Renal pelvis (tissue), 12 donors: Measurements from ENCODE around the gene COMP. TPM values are rescaled to one million over a fixed set of nuclear protein-coding genes. Genes with fewer than 3 reads are reported as not detected.
"Not testable (repeated sequence)": the region's sequence is repeated elsewhere in the genome, so short reads cannot be mapped to it uniquely, and the experiment has no call there.

Experiments
- DNase-seq: peaks from one replicate; pipeline ENCODE4 v3.0.0-alpha.2; 2013
- long read RNA-seq, 16 experiments: transcript quantifications; one replicate each; lab custom pipeline, GENCODE V29; 2026
- polyA plus RNA-seq, 3 donors: library from polyadenylated mRNA; unstranded; fragments of 120-200 nt; gene quantifications; one replicate each; pipeline ENCODE4 v1.2.1, GENCODE V29; 2013; ENCODE audit not compliant: insufficient read length in 3 of 3

COMP gene
- polyA plus RNA-seq = under 1 TPM; 0.10 to 0.56 (median 0.22) TPM
- long read RNA-seq, donor 1 = 0 reads
- long read RNA-seq, donor 2 = 0 reads
- long read RNA-seq, donor 3 = 0 reads
- long read RNA-seq, donor 4 = 0 reads
- long read RNA-seq, donor 5, partial matches to known transcripts = 0 of 1 reads
- long read RNA-seq, donor 5, other reads (novel, unspliced or antisense) = 0 of 1 reads
- long read RNA-seq, donor 6 = 0 reads
- long read RNA-seq, donor 7 = 0 reads
- long read RNA-seq, donor 8 = 0 reads
- long read RNA-seq, donor 9 = 0 reads
- long read RNA-seq, donor 10 = 0 reads
- long read RNA-seq, donor 11 = 0 reads
- long read RNA-seq, donor 12 = 0 reads
- long read RNA-seq, donor 13 = 0 reads
- long read RNA-seq, donor 14 = 0 reads
- long read RNA-seq, donor 15 = 0 reads
- long read RNA-seq, donor 16 = 0 reads

DNA sequence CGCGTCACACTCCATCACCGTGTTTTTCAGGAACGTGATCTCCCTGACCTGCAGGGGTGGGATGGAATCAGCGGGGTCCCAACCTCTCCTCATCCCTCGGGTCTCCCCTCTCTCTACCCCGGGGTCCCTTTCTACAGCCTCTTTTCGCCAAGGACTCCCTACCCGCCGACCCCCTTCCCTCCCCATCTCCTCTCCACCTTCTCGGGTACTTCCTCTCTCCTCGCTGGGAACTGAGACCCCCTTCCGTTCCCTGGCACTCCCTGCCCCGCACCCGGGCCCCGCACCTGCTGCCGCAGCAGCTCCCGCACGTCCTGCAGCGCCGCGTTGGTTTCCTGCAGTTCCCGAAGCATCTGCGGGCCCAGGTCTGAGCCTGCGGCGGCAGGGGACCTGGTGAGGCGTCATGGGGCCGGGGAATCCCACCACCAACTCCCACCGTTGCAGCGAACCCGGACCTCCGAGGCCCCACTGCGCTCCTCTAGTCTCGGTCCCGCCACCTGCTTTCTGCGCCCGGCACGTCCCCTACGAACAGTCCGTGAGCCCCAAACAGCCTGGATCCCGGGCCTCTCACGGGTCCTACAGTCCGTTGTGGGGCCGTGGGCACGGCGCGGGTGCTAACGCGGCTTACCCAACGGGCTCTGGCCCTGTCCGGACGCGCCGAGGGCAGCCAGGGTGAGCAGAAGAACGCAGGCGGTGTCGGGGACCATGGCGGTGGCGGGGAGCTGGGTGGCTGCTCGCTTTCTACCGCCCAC is at the start of gene COMP:
COMP (minus strand) TSS at position 740 of the 749 bp plus-strand sequence; CDS start at position 704, 36 bp downstream.
- DNase-seq = no peak

DNA sequence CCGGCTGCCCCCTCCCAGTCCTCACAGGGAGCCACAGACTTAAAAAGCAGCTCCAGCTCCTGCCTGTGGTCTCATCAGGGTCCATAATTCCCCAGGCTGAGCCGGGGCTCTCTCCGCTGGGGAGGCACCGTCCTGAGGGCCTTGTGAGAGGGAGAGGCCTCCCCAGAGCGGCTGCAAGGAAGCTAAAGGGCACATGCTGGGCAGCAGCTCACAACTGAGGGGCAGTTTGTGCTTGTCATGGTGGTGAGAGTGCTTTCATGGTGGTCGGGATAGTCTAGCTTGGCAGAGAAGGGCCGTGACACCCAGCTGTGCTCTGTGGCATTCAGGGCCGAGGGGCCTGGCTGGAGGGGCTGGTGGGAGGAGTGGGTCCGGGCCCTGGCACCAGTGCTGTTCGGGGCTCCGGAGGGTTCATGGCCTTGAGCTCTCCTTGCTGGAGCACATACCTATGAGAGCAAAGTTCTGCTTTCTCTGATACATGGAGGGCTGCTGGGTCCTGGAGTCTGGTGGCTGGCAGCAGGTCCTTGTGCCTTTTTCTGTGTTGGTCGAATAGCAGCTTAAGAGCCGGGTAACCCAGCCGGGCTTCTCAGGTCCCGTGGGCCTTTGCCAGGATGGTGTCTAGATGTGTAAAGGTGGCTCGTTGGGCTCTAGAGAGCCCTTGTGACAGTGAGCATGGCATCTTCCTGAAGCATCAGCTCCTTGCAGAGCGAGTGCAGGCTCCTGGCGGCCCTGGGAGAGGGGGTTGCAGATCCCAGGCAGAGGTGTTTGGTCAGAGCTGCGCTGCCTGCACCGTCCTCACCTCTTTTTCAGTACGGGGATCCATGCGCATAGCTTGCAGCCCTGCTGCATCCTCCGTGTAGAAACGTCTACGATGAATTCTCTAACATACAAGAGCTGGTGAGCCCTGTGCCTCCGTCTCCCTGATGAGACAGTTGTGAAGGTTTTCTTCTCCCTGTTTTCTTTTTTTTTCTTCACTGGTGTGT is 49.5 kb upstream of the COMP start:
- no peak for DNase-seq

DNA sequence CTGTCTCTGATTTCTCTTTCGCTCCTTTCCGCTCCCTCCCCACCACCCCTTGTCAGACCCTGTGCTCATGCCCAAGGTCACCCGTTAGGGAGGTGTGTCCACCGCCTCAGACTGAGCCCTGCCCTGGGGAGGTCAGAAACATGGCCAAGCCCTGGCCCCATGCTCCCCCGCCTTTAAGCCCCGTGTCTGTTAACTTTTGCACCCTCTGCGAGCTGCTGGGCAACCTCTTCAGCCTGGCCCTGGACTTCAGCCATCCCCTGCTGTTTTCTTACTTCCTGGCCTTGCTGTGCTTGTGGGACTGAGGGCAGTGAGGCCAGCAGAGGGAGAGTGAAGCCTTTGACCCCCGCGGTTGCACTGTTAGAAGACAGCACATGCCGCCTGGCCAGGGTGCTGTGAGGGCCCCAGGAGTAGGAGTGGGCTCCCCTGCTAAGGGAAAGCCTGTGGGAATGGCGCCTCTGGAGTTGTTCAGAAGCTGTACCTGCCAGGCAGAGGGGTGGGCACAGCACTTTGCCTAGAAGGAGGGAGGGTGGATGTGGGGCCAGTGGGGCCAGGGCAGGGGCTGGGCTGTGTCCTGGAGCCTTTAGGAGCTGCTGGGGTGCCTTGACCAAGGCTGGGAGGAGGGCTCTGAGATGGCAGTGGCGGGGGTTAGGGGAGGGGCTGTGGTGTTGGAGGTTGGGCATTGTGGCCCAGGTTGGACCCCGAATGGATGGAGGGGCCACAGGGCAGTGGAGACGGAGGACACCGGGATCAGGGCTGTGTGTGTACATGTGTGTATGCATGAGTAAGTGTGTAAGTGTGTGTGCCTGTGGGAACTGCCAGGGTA is 48.6 kb upstream of the COMP start:
- no peak for DNase-seq

DNA sequence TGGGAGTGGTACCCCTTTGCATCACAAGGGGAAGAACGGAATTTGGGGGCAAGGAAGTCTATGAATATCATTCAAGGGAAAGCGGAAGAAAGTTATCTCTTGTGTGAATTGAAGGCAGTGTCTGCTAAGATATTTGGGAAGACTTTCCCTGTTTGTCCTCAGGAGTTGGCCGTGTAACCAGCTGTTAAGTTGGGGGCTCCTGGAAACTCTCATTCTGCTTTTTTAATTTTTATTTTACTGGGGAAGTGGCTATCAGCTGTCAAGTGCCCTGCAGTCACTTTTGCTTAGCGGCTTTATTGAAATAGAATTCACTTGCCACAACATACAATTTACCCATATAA is 43.5 kb upstream of the COMP start:
- no peak for DNase-seq

DNA sequence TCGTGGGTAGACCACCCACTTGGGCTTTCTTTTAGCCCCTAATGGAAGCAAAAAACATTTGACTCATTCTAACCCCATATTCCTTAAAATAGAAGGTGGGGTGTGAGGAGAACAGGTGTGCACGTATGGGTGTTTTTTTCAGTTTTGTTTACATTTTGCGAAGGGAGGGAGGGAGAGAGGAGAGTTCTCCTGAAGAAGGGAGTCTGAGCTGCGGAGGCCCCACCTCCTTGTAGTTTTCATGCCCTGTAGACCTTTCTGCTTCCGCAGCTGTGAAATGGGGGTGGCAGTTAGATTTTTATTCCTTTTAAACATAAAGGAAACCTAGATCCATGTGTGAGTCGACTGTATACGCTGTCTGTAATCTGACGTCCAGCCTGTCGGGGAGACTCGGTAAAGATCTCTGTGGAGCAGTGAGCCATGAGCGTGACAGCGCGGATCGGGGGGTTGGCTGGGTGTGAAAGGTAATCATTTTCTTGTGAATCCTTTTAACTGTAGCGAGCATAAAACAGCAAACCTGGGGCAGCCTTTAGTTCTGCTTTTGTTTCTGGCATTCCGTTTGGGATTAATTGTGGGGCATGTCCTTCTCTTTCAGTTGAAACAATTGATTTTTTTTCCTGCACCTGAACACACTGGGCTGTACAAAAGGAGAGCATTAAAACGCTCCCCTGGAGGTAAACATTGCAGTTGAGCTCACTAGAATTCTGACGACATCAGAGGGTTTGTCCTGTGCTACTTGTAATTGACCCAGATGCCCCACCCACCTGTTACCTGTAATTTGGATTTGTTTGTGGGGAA is 42.9 kb upstream of the COMP start:
- DNase-seq = no peak

DNA sequence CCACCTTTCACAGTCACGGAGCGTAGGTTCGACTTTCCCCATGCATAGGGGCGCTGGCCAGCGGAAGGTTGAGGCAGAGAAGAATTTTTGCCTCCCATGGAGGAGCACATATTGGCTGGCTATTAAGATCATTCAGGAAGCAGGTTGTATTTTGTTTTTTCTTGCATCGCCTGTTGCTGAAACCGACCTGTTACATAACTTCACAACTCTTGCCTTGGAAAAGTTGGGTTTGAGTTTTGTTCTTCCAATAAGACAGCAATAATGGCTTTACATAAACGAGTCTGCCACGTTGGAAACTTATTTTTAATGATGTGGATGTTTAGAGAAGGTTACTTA is 42.0 kb upstream of the COMP start:
- DNase-seq = no peak

DNA sequence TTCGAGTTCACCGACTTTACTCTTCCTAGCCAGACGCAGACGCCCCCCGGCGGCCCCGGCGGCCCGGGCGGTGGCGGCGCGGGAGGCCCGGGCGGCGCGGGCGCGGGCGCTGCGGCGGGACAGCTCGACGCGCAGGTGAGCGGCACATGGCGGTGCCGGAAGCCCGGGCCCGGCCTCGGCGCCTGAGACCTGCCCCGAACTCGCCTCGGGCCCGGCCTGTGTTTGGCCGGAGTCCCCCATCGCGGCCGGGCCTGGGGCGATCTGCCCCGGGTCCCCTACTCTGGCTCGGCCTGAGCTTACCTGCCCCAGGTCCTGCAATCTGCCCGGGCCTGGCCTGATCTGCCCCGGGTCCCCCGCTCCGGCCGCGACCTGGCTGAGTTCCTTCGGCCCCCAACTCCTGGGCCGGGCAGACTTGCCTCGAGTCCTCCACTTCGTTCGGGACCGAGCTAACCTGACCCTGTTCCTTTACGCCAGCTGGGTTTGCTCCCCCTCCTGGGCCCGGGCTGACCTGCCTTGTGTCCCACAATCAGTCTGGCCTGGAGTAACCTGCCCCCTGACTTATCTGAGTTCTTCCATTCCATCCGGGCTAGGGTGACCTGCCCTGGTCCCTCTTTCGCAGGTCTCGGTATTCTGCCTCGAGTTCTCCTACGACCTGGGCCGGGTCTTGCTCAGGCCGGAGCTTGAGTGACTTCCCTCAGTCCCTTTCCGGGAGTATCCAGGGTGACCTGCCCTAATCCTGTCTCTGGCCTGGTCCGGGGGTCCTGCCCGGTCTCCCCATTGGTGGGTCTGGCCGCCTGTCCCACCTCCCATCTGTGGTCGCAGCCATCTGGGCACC is 41.4 kb upstream of the COMP start:
- DNase-seq = no peak

- DNase-seq = peak; percentile 94
Measured at GRCh38 chr19:18831524-18832305, 40.6 kb upstream of the COMP start, which contains the start of gene UPF1. UPF1 (plus strand) TSS chr19:18831959; CDS start chr19:18832210, 251 bp downstream.

- DNase-seq = no peak
Measured at GRCh38 chr19:18830488-18830887, 39.4 kb upstream of the COMP start.

- DNase-seq = no peak
Measured at GRCh38 chr19:18828786-18829185, 37.7 kb upstream of the COMP start.

DNA sequence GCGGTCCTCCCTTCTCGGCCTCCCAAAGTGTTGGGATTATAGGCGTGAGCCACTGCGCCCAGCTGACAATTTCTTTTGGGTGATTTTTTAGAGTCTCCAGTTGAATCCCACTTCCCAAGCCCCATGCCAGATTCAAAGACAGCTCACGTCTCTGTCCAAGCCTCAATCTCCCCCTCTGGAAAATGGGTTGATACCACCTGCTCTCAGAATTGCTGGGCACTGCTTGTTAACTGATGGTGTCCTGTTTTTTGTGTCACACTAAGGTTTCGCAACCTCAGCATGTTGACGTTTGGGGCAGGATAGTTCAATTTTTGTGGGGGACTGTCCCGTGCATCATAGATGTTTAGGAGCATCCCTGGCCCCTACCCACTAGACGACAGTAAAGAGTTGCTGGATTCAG is 26.5 kb upstream of the COMP start:
- no peak for DNase-seq

DNA sequence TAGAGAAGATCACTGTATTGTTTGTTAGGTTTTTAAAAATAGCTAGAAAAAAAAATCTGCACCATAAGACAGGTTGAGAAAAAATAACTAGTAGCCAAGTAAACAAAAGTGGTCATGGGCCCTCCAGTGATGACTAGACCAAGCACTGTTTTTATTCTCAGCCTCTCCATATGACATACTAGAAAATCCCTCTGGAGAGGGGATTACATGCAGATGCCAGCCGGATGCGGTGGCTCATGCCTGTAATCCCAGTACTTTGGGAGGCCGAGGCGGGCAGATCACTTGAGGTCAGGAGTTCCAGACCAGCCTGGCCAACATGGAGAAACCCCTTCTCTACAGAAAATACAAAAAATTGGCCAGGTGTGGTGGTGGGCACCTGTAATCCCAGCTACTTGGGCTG is 25.5 kb upstream of the COMP start:
- DNase-seq = not testable (repeated sequence)

DNA sequence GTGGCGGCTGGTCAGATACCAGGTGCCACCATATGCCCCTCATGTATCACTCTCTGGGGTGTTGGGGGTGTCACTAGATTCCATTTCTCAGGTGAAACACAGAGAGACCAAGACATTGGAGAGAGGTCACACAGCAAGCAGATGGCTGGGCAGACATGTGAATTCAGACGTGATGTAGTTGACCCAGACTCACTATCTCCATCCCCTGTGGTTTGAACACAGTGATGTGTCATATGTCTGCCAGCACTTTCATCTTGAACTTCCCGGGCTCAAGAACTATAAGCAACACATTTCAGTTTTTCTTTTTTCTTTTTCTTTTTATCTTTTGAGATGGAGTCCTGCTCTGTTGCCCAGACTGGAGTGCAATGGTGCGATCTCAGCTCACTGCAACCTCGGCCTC is 24.6 kb upstream of the COMP start:
- DNase-seq = no peak

- no peak for DNase-seq
Measured at GRCh38 chr19:18814063-18814462, 23.0 kb upstream of the COMP start.

- DNase-seq = not testable (repeated sequence)
Measured at GRCh38 chr19:18811638-18812037, 20.5 kb upstream of the COMP start.

- no peak for DNase-seq
Measured at GRCh38 chr19:18809149-18809868, 18.2 kb upstream of the COMP start.

GRCh38 chr19:18807861-18808331 is 16.8 kb upstream of the COMP start:
- DNase-seq = no peak

GRCh38 chr19:18804643-18805042 is 13.5 kb upstream of the COMP start:
- DNase-seq = no peak
